GM18505 (cell line): ENCODE data around the gene TNIK.

Experiments used
- ATAC-seq: cut with Tn5 transposase; IDR thresholded peaks from one replicate; pipeline ENCODE4 v1.9.1; 2021; ENCODE audit not compliant: unreplicated experiment
- POLR2A ChIP-seq: IDR thresholded peaks from 4 replicates; pipeline ENCODE4 v1.6.1; 2011; ENCODE audit warnings: borderline replicate concordance; ENCODE audit not compliant: insufficient read depth, insufficient read length; ENCODE audit errors: extremely low read depth

TNIK gene

DNA sequence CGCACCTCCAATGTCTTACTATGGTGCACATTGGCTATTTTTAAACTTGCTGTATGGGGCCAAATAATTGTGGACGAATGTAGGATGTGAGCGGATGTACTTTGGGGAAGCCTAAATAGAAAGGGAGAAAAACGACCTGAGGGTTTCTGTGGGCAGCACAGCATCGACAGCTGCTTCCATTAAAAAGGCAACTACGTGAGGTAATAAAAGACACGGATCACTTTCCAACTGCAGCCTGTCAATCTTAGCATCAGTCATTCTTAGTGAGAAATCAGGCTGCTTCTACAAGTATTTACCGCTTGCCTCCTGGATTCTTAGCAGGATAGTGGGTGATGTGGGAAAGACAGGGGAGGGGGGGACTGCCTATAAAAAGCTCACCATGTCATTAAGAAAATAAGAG is 247.0 kb downstream of the TNIK start:
- no peak for TF ChIP-seq POLR2A
- ATAC-seq = no peak

DNA sequence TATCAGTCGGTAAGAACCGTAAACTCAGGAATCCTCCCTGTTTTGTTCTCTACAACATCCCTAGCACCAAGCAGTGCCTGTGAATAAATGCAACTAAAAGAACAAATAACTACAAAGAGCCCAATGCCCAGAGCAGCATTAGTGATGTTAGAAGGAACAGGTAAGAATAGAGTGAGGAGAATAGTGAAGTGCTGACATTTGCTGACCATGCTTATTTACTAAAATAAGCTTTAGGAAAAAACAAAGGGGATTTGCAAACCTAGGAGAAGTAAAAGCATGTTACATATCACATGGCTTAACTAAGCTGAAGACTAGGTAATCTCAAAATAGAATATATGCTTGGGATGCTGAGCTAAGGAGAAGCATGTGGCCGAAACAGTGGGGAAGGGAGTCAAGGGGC is 247.6 kb downstream of the TNIK start:
- ATAC-seq = no peak
- TF ChIP-seq POLR2A = no peak

DNA sequence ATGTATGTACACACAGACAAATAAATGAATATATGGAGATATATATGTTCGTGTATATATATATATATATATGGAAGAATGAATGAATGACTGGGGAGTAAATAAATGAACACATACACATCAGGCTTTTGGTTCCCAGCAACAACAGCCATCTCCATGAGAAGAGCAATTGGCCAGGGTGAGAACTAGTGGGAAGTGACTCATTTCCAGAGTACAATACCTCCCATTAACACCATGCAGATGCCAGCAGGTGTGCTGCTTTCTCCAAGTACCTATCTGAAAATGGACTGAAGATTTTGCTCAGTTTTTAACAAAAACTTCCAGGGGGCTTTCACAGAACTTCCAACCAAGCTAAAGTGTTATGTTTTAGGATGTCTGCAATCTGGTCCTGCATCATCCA is 253.9 kb downstream of the TNIK start:
- ATAC-seq = peak; percentile 64
- TF ChIP-seq POLR2A = no peak

DNA sequence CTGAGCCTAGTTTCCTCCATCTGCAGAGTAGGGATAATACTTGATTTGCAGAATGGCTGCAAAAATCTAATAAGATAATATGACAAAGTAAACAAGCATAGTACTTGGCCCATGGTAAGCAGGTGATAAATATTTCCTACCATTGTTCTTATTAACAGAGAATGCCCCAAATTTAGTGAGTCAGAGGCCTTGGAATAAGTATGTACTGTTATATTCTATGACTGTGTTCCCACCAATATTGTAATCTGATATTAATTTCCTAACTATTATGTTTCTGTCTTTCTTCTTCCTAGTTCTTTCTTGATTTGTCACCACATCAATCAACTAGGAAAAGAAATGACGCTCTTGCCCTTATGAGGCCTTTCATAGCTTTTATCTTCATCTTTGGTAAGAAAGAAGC is 255.3 kb downstream of the TNIK start:
- no peak for TF ChIP-seq POLR2A
- ATAC-seq = no peak

DNA sequence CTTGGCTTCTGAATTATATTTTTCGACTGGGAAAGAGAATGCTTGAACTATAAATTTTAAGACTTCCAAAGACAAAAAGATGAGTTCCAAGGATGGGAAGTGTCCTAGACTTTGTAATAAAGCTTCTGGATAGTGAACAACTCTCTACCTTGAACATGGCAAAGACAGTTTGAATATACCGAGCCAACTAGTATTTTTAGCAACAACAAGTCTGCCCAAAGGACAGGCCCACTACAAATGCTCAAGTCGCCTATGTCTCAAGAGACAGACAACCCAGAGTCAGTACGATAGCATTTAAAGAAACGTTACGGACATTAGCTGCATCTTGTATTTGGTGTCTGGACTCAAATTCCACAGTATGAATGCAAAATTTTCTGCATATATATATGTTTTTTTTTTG is 258.4 kb downstream of the TNIK start:
- no peak for TF ChIP-seq POLR2A
- ATAC-seq = no peak

DNA sequence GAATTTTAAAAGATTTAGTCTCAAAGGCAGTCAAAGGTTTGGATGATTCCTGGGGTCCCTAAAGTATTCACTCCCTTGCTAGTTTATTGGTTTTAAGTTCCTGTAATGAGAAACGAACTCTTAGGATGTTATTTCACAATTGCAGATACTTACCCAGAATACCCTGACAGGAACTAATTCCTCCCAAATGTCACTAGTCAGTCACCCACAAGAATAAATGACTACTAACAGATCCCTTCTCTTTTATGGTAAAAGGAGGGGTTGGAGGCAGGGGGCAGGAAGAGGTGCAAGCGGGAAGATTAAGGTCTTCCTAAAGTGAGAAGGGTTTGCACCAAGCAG is 259.5 kb downstream of the TNIK start:
- no peak for ATAC-seq
- no peak for TF ChIP-seq POLR2A

DNA sequence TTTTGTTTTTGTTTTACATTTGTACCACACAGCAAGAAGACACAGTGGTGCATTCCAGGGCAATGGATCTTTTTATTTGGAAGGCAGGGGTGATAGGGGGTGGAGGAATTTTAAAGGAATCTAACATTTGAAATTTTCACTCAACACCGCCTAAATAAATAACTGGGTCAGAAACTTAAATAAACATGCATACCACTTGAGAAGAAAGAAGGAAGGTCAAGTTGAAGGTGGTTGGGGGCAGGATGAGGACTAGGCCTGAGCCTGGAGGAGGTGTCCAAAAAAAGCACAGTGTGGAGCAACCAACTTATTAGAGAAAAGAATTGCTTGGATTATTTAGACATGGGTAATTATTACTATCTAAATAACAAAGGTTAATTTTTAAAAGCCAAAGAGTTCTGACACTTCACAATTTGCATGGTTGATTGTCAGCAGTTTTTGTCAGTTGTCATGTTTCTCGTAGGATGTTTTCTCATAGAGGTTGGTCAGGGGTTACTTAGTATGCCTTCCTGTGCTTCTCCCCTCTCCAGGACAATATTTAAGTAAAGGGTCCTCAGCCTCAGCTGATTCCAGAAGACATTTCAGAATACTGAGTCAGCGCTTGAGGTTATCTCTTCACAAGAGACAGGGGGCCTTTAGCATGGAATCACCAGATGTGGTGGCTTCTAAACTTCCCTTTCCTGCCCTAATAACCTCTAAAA is 260.0 kb downstream of the TNIK start:
- no peak for ATAC-seq

DNA sequence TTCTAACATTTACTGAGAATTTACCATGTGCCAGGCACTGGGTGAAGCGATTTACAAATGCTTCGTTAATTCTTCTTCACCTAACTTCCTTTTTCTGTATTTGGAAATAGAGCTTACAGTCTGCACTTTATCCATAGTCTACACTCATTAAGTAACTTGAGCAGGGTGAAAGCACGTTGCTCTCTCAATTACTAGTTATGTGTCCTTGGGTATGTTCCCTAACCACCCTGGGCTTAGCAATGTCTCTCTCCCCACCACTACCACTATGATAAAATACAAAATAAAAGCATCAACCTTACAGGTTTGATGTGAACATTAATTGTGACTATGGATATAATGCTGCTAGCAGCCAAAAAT is 260.8 kb downstream of the TNIK start:
- no peak for ATAC-seq
- no peak for TF ChIP-seq POLR2A

More for the DNA sequence above, 260.0 kb downstream of the TNIK start:
- TF ChIP-seq POLR2A = no peak

DNA sequence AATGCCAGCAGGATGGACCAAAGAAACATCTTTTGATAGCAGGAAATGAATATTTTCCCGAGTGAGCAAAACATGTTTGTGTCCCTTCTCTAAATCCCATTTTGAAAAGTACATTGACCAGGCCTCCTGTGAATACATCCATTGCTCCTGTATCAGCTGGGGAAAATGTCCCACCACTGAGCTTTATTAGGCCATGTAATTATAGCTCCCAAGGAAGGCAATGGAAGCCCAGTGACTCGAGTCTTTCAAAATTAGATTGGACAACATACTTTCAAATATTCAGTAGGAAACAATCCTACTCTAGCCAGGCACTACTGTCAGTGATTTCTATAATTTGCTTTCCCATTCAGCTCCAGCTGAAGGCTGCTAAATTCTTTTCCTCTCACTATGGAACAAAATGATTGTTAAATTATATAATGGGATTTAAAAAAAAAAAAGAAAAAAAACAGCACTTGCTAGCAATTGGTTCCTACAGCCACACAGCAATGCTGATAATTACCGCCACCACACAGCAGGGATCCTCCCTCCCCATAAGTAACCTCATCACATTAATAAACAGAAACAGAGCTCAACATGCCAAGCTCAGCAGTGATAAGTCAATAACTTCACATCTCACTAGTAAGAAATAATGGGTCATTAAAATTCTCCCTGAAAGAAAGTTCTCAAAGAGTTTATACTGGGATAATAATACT is 261.3 kb downstream of the TNIK start:
- no peak for ATAC-seq
- TF ChIP-seq POLR2A = no peak

DNA sequence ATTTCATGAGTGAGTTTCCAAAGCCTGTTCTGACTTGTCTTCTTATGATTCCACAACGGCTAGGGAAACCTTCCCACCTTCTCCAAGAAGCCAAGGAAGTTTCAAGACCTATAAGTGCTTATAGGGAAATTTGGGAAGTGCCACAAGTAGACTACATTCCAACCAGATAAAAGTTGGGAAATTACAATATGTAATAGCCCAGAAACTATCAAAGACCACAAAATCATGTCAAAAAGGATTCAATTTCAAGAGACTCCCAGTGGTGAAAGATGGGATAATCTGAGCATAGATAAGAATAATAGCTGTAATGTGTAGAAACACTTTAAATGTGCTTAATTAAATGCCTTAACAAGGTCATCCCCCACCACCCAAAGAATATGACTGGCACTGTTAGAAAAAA is 264.5 kb downstream of the TNIK start:
- ATAC-seq = no peak
- TF ChIP-seq POLR2A = no peak

DNA sequence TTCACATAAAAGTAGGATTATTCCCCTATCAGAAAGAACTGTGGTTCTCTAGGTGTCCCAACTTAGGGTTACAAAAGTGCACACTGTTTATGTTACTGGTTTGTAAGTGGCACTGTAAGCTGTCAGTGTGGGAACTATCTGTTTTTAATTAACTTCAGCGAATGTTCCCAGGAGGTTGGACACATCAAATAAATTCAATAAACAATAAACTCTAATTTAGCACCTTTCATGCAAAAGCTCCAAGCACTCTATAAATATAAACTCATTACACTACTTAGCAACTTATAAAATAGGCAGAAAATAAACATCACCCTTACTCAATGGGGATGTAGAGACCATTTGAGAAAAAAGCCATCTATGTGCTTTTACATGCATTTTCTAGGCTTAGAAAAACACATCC is 265.2 kb downstream of the TNIK start:
- ATAC-seq = no peak
- TF ChIP-seq POLR2A = no peak

DNA sequence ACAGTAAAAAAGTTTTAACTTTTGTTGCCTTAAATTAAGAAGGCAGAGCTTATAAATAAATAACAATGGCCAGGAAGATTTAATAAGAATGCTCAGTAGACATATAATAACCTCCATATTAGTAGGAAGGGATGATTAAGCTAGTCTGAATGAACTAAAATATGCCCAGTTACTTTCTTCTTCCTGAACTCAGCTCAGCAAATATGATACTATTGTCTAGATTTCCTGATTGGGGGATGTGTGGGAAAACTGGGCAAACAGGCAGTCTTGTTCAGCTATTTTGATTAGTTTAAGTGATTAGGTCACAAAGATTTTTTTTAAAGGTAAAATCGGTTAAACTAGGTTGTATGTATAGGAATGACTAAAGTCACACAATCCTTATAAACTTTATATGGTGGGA is 266.5 kb downstream of the TNIK start:
- no peak for TF ChIP-seq POLR2A
- ATAC-seq = no peak

DNA sequence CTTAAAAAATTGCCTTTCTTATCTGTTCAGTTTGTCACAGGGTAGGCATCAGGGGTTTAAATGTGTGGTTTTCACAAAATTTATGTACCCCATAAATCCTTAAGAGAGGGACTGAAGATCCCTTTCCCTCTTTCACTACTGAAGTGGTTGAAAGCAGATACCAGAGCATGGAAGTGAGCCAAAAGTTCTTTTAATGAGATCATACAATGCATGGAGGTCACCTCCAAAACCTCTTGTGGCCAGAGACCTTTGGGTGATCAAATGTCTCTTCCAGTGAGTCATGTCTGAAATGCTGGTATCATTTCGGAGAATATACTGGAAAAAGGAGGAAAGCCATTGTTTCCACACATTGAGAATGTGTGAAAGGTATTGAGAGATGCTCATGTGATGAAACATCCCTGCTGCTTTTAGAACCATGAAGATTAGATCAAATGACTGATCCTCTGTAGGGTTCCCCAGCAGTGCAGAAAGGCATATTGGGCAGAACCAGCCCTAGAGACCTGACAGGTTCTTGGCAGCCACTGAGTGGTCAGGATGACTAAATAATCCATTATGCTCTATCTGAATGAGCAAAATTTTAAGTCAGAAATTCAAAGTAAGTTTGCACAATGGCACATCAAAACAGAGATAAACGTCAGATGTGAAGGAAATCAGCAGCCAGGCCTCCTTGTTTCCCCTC is 267.9 kb downstream of the TNIK start:
- ATAC-seq = no peak
- no peak for TF ChIP-seq POLR2A

DNA sequence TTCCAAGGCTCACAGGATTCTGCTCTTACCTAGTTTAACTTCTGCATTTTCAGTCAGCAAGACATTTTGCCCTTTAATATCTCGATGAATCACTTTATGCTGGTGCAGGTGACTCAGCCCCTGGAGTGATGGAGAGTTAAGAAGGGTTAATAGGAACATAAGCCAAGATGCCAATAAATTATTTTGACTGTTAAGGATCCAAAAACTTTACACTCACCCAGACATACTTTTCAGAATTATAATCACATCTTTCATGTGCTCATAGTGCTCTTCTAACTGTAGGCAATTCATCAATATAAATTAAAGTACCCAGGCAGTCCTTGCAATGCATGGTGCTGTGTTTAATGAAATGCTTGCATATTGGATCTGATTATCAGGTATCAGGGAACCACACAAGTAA is 269.5 kb downstream of the TNIK start:
- ATAC-seq = no peak
- TF ChIP-seq POLR2A = no peak

DNA sequence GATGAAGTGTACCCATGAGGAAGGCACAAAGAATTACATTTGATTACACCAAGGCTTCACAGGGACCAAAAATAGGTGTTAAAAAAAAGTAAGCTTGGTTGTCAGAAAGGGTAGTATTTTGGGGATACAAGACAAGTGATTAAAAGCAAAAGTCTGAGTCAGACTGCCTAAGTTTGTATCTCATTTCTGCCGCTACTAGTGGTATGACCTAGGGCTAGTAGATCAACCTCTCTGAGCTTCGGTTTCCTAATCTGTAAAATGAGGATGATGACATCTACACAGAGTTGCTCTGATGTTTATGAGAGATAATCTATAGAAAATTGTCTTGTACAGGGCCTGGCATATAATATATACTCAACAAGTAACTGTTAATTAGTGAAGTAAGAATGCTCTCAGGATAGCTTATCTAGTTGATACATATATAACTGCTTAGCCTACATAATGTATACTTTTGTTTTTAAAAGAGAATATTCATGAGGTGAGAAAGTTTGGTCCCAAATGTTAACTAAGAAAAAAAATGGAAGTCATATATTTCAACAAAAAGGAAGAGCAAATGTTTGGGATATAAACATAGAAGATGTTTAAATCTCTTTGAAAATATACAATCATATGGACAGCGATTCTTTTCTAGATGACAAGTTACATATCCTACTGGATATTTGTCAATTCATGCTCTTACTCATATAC is 270.7 kb downstream of the TNIK start:
- no peak for TF ChIP-seq POLR2A
- ATAC-seq = no peak
